ENCODE data around the gene FBXL16.

The FBXL16 gene

GRCh38 chr16:751152-752006 lies 45.8 kb upstream of the FBXL16 start:
- no peaks in the 10 kb centered on the region for H3K9me3 ChIP-seq (ENCODE audit: control insufficient read depth, low read length)
- no peaks in the 10 kb centered on the region for H3K27me3 ChIP-seq (ENCODE audit: control insufficient read depth, insufficient read depth, low read length)

DNA sequence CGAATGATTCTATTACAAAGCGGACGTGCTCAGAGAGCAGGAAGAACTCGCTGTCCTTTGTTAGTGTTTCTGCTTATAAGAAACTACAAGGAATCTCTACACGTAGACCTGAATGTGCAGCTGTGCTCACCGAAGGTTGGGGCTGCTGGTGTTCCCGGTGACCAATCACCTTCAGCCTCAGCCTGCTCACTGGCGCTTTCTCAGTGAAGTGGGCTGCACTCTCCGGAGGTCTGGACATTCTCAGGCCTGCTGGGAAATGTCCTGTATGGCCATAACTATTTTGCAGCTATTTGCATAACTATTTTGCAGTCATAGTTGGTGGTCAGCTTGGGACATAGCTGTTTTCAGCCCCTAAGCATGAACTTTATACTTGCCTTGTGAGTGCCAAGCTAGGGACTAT lies 44.9 kb upstream of the FBXL16 start:
- H3K27me3 ChIP-seq (ENCODE audit: control insufficient read depth, insufficient read depth, low read length): no peaks in the 10 kb centered on the region
- no peaks in the 10 kb centered on the region for H3K4me1 ChIP-seq
- H3K9me3 ChIP-seq (ENCODE audit: control insufficient read depth, low read length): no peaks in the 10 kb centered on the region
- no peak overlapping the region for H2AFZ ChIP-seq
- H3K27ac ChIP-seq: no peak overlapping the region
- no peak overlapping the region for H3K4me3 ChIP-seq (ENCODE audit: low read depth, low read length)
- H3K79me2 ChIP-seq: no peaks in the 10 kb centered on the region
- TF ChIP-seq, protein P1, sequence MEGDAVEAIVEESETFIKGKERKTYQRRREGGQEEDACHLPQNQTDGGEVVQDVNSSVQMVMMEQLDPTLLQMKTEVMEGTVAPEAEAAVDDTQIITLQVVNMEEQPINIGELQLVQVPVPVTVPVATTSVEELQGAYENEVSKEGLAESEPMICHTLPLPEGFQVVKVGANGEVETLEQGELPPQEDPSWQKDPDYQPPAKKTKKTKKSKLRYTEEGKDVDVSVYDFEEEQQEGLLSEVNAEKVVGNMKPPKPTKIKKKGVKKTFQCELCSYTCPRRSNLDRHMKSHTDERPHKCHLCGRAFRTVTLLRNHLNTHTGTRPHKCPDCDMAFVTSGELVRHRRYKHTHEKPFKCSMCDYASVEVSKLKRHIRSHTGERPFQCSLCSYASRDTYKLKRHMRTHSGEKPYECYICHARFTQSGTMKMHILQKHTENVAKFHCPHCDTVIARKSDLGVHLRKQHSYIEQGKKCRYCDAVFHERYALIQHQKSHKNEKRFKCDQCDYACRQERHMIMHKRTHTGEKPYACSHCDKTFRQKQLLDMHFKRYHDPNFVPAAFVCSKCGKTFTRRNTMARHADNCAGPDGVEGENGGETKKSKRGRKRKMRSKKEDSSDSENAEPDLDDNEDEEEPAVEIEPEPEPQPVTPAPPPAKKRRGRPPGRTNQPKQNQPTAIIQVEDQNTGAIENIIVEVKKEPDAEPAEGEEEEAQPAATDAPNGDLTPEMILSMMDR (IDR thresholded peaks at IDR 0.05): no peak
- H3K36me3 ChIP-seq (ENCODE audit: control insufficient read depth, insufficient read depth, low read length): no peaks in the 10 kb centered on the region
- no peak overlapping the region for H3K4me2 ChIP-seq (ENCODE audit: low read length)
- H3K9ac ChIP-seq: no peak overlapping the region

More at GRCh38 chr16:751152-752006, 45.8 kb upstream of the FBXL16 start:
- no peak overlapping the region for H3K27ac ChIP-seq
- H3K4me2 ChIP-seq (ENCODE audit: low read length): no peak overlapping the region
- no peaks in the 10 kb centered on the region for H3K79me2 ChIP-seq
- H2AFZ ChIP-seq: no peak overlapping the region
- H3K4me3 ChIP-seq (ENCODE audit: low read depth, low read length): no peak overlapping the region
- no peak overlapping the region for H3K9ac ChIP-seq
- no peaks in the 10 kb centered on the region for H3K36me3 ChIP-seq (ENCODE audit: control insufficient read depth, insufficient read depth, low read length)
- H3K4me1 ChIP-seq: no peaks in the 10 kb centered on the region
- TF ChIP-seq, protein P1 (IDR thresholded peaks at IDR 0.05): no peak

DNA sequence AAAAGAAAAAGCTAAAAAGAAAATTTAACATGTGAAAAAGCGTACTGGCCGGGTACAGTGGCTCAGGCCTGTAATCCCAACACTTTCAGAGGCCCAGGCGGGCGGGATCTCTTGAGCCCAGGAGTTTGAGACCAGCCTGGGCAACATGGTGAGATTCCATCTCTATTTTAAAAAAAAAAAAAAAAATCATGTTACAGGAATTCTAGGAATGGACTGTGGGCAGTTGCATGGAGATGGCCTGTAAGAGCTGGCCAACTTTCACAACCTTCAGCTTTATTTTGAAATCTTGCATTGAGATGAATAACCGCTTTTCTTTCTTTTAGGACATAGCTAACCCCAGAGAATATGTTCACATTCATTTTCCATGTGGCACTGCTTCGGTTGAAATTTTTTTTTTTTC lies 43.4 kb upstream of the FBXL16 start:
- no peaks in the 10 kb centered on the region for H3K4me1 ChIP-seq
- TF ChIP-seq, protein P1 (IDR thresholded peaks at IDR 0.05): no peak
- H3K4me2 ChIP-seq (ENCODE audit: low read length): no peak overlapping the region
- H3K27me3 ChIP-seq (ENCODE audit: control insufficient read depth, insufficient read depth, low read length): no peaks in the 10 kb centered on the region
- no peak overlapping the region for H3K9ac ChIP-seq
- no peak overlapping the region for H3K27ac ChIP-seq
- H2AFZ ChIP-seq: no peak overlapping the region
- no peak overlapping the region for H3K4me3 ChIP-seq (ENCODE audit: low read depth, low read length)
- no peaks in the 10 kb centered on the region for H3K9me3 ChIP-seq (ENCODE audit: control insufficient read depth, low read length)
- H3K36me3 ChIP-seq (ENCODE audit: control insufficient read depth, insufficient read depth, low read length): no peaks in the 10 kb centered on the region
- no peaks in the 10 kb centered on the region for H3K79me2 ChIP-seq

DNA sequence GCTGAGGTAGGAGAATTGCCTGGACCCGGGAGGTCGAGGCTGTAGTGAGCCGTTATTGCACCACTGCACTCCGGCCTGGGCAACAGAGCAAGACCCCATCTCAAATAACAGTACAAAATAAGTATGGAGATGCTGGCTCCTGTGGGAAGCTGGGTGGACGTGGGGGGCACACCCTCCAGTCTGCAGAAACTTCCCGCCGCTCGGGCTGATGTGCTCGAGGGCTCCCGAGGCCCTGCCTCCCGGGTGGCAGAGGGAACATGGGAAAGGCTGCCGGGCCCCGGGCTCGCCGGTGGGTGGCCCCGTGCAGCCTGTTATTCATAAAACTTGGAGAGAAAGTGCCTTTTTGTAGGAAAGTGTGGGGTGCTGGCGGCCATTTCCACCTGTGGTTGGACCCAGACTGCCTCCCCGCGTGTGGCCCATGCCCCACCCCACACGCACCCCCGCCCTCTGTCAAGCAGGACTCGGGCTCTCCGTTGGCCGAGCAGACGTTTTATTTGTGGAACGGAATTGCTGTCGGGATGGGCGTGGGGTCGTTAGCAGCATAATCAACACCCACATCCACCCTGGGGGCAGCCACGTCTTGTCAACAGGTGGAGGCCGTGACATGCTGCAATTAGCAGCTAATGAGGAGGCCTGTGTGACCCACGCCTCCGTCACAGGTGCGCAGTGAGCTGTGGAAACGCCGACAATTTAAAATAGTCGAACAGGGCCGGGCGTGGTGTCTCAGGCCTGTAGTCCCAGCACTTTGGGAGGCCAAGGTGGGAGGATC lies 42.6 kb upstream of the FBXL16 start:
- H3K9ac ChIP-seq: no peak overlapping the region
- no peaks in the 10 kb centered on the region for H3K36me3 ChIP-seq (ENCODE audit: control insufficient read depth, insufficient read depth, low read length)

More for the DNA sequence above, 42.6 kb upstream of the FBXL16 start:
- H3K9me3 ChIP-seq (ENCODE audit: control insufficient read depth, low read length): no peaks in the 10 kb centered on the region
- H3K79me2 ChIP-seq: no peaks in the 10 kb centered on the region
- H3K27me3 ChIP-seq (ENCODE audit: control insufficient read depth, insufficient read depth, low read length): no peaks in the 10 kb centered on the region
- no peak overlapping the region for H3K4me2 ChIP-seq (ENCODE audit: low read length)
- TF ChIP-seq, protein P1 (IDR thresholded peaks at IDR 0.05): no peak
- no peak overlapping the region for H3K27ac ChIP-seq
- no peak overlapping the region for H3K4me3 ChIP-seq (ENCODE audit: low read depth, low read length)
- H3K4me1 ChIP-seq: no peaks in the 10 kb centered on the region
- H2AFZ ChIP-seq: no peak overlapping the region

Measured in parathyroid adenoma (tissue), 2 donors.